AG10803 (cell line): ENCODE measurements around the gene LMBR1.

Experiments
- DNase-seq: peaks from one replicate; pipeline ENCODE4 v3.0.0; 2010; ENCODE audit warnings: low read depth
- H3K4me3 ChIP-seq: 2 replicates; pipeline ENCODE4 v1.5.1; 2011; ENCODE audit warnings: mild to moderate bottlenecking, low read length, control low read depth
- CTCF ChIP-seq: conservative IDR thresholded peaks from 2 replicates; pipeline ENCODE4 v1.5.1; 2011; ENCODE audit warnings: mild to moderate bottlenecking, low read length, control low read depth, inconsistent platforms

Gene LMBR1

GRCh38 chr7:156841497-156841896 lies 51.5 kb downstream of the LMBR1 start:
- no peak for DNase-seq
- no peak overlapping the region for H3K4me3 ChIP-seq
- TF ChIP-seq CTCF = no peak

GRCh38 chr7:156840134-156840533 lies 52.8 kb downstream of the LMBR1 start:
- no peak overlapping the region for H3K4me3 ChIP-seq
- no peak for DNase-seq
- no peak for TF ChIP-seq CTCF

- H3K4me3 ChIP-seq = no peak overlapping the region
- no peak for TF ChIP-seq CTCF
- DNase-seq = no peak
Observed at GRCh38 chr7:156836443-156836842, 56.5 kb downstream of the LMBR1 start.

GRCh38 chr7:156834462-156834861 lies 58.5 kb downstream of the LMBR1 start:
- DNase-seq = no peak
- no peak overlapping the region for H3K4me3 ChIP-seq
- no peak for TF ChIP-seq CTCF

- H3K4me3 ChIP-seq = no peak overlapping the region
- no peak for DNase-seq
- TF ChIP-seq CTCF = no peak
Observed at GRCh38 chr7:156833312-156833711, 59.7 kb downstream of the LMBR1 start.

GRCh38 chr7:156832195-156832877 lies 60.6 kb downstream of the LMBR1 start:
- no peak for TF ChIP-seq CTCF
- DNase-seq = no peak
- H3K4me3 ChIP-seq = no peak overlapping the region

- DNase-seq = no peak
- TF ChIP-seq CTCF = no peak
- H3K4me3 ChIP-seq = no peak overlapping the region
Observed at GRCh38 chr7:156829669-156830336, 63.2 kb downstream of the LMBR1 start.
